Activated CD4-positive, alpha-beta T cell treated with anti-CD3 and anti-CD28 coated beads, Interleukin-2, amount 50 U/mL, for 16 hours (primary cell): ENCODE results near the gene LEFTY1.
"Not testable (repeated sequence)": the region's sequence is repeated elsewhere in the genome, so short reads cannot be mapped to it uniquely, and the experiment has no call there.

Experiments used
- DNase-seq: peaks from one replicate; pipeline ENCODE4 v3.0.0-alpha.2; 2020

The LEFTY1 gene

GRCh38 chr1:225887554-225888288, 1.2 kb downstream of the LEFTY1 start:
- not testable (repeated sequence) for DNase-seq

GRCh38 chr1:225887030-225887314, 2.0 kb downstream of the LEFTY1 start:
- DNase-seq: no peak

- DNase-seq: no peak
Observed at GRCh38 chr1:225886159-225887029, 2.6 kb downstream of the LEFTY1 start.

- DNase-seq: no peak
Observed at GRCh38 chr1:225885336-225885735, 3.6 kb downstream of the LEFTY1 start.

- no peak for DNase-seq
Observed at GRCh38 chr1:225883616-225884265, 5.2 kb downstream of the LEFTY1 start.

- DNase-seq: peak; percentile 32
Observed at GRCh38 chr1:225882694-225883615, 6.0 kb downstream of the LEFTY1 start.

- DNase-seq: peak; percentile 86
Observed at GRCh38 chr1:225881959-225882693, 6.8 kb downstream of the LEFTY1 start, which contains the start of gene TMEM63A. TMEM63A (minus strand) TSS chr1:225882380; CDS start chr1:225877580, 4,800 bp downstream.

GRCh38 chr1:225881081-225881958, 7.6 kb downstream of the LEFTY1 start:
- peak; percentile 45 for DNase-seq

- no peak for DNase-seq
Observed at GRCh38 chr1:225880636-225881035, 8.3 kb downstream of the LEFTY1 start.

GRCh38 chr1:225880222-225880588, 8.7 kb downstream of the LEFTY1 start:
- DNase-seq: no peak

- no peak for DNase-seq
Observed at GRCh38 chr1:225879521-225880221, 9.3 kb downstream of the LEFTY1 start.

GRCh38 chr1:225878282-225878681, 10.7 kb downstream of the LEFTY1 start:
- DNase-seq: no peak

- peak; percentile 32 for DNase-seq
Observed at GRCh38 chr1:225877580-225877979, 11.4 kb downstream of the LEFTY1 start.

GRCh38 chr1:225876900-225877510, 11.9 kb downstream of the LEFTY1 start:
- no peak for DNase-seq

GRCh38 chr1:225875044-225875815, 13.7 kb downstream of the LEFTY1 start:
- no peak for DNase-seq

- DNase-seq: no peak
Observed at GRCh38 chr1:225874431-225874830, 14.5 kb downstream of the LEFTY1 start.

GRCh38 chr1:225873281-225873850, 15.6 kb downstream of the LEFTY1 start:
- DNase-seq: no peak

GRCh38 chr1:225872075-225872430, 16.9 kb downstream of the LEFTY1 start:
- no peak for DNase-seq
